ENCODE measurements around the gene ACSM2A.
A peak's percentile ranks its signal among the peaks of the same experiment; 100 is the strongest.
"Not testable (repeated sequence)": the region's sequence is repeated elsewhere in the genome, so short reads cannot be mapped to it uniquely, and the experiment has no call there.

Gene ACSM2A

GRCh38 chr16:20424129-20424866, 27.0 kb upstream of the ACSM2A start:
- H3K36me3 ChIP-seq (ENCODE audit: control insufficient read depth in 1 of 2, insufficient read depth in 2 of 2, low read length in 2 of 2) = no peaks in the 10 kb centered on the region

DNA sequence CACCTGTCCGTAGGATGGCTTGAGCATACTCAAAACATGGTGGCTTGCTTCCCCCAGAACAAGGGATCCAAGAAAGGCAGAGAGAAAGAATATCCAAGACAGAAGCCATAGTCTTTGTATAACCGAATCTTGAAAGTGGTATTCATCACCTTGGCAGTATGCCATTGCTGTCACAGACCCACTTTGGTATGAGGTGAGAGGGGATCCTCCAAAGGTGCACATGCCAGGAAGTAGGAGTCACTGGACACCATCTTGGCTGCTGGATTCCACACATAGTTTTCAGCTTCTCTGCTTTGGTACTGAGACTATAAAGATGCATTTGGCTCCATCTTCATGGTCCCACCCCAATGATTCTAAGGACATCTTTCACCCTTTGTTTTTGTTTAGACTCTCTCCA, 23.9 kb upstream of the ACSM2A start:
- H3K27me3 ChIP-seq (ENCODE audit: control insufficient read depth in 1 of 2, insufficient read depth in 2 of 2, low read length in 2 of 2); H3K9ac ChIP-seq (ENCODE audit: low read depth in 1 of 2, low read length in 2 of 2); H3K4me3 ChIP-seq (ENCODE audit: low read depth in 1 of 2, low read length in 2 of 2); H3K36me3 ChIP-seq (ENCODE audit: control insufficient read depth in 1 of 2, insufficient read depth in 2 of 2, low read length in 2 of 2); H3K27ac ChIP-seq (ENCODE audit: low read depth, low read length); H3K9me3 ChIP-seq (ENCODE audit: control insufficient read depth in 1 of 2, low read length in 2 of 2); H3K4me1 ChIP-seq (ENCODE audit: control insufficient read depth in 1 of 2, insufficient read depth in 2 of 2, low read length in 2 of 2): not testable (repeated sequence)

More at GRCh38 chr16:20424129-20424866, 27.0 kb upstream of the ACSM2A start:
- H3K27ac ChIP-seq (ENCODE audit: low read depth, low read length) = no peak overlapping the region
- no peak overlapping the region for H3K4me3 ChIP-seq (ENCODE audit: low read depth in 1 of 2, low read length in 2 of 2)
- H3K4me1 ChIP-seq (ENCODE audit: control insufficient read depth in 1 of 2, insufficient read depth in 2 of 2, low read length in 2 of 2) = no peaks in the 10 kb centered on the region
- no peak overlapping the region for H3K9ac ChIP-seq (ENCODE audit: low read depth in 1 of 2, low read length in 2 of 2)
- no peaks in the 10 kb centered on the region for H3K9me3 ChIP-seq (ENCODE audit: control insufficient read depth in 1 of 2, low read length in 2 of 2)
- no peaks in the 10 kb centered on the region for H3K27me3 ChIP-seq (ENCODE audit: control insufficient read depth in 1 of 2, insufficient read depth in 2 of 2, low read length in 2 of 2)

GRCh38 chr16:20429499-20429898, 21.8 kb upstream of the ACSM2A start:
- not testable (repeated sequence) for H3K27ac ChIP-seq (ENCODE audit: low read depth, low read length); H3K4me3 ChIP-seq (ENCODE audit: low read depth in 1 of 2, low read length in 2 of 2); H3K9ac ChIP-seq (ENCODE audit: low read depth in 1 of 2, low read length in 2 of 2)

DNA sequence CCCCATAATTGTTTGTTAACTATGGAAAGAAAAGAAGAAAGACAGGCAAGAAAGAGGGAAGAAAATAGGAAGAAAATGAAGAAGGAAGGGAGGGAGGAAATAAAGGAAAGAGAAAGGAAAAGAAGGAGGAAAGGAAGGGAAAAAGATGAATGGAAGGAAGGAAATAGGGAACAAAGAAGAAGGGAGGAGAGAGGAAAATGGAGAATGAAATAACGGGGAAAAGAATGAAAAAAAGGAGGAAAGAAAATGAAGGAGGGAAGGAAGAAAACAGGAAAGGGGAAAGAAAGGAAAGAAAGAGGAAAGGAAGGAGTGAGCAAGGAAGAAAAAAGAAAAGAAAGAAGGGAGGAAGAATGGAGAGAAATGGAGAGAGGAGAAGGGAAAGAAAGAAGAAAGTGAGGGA, 20.8 kb upstream of the ACSM2A start:
- H3K4me1 ChIP-seq (ENCODE audit: control insufficient read depth in 1 of 2, insufficient read depth in 2 of 2, low read length in 2 of 2); H3K27ac ChIP-seq (ENCODE audit: low read depth, low read length); H3K9me3 ChIP-seq (ENCODE audit: control insufficient read depth in 1 of 2, low read length in 2 of 2); H3K36me3 ChIP-seq (ENCODE audit: control insufficient read depth in 1 of 2, insufficient read depth in 2 of 2, low read length in 2 of 2); H3K27me3 ChIP-seq (ENCODE audit: control insufficient read depth in 1 of 2, insufficient read depth in 2 of 2, low read length in 2 of 2); H3K4me3 ChIP-seq (ENCODE audit: low read depth in 1 of 2, low read length in 2 of 2); H3K9ac ChIP-seq (ENCODE audit: low read depth in 1 of 2, low read length in 2 of 2): not testable (repeated sequence)

More at GRCh38 chr16:20429499-20429898, 21.8 kb upstream of the ACSM2A start:
- not testable (repeated sequence) for H3K4me1 ChIP-seq (ENCODE audit: control insufficient read depth in 1 of 2, insufficient read depth in 2 of 2, low read length in 2 of 2); H3K9me3 ChIP-seq (ENCODE audit: control insufficient read depth in 1 of 2, low read length in 2 of 2); H3K27me3 ChIP-seq (ENCODE audit: control insufficient read depth in 1 of 2, insufficient read depth in 2 of 2, low read length in 2 of 2); H3K36me3 ChIP-seq (ENCODE audit: control insufficient read depth in 1 of 2, insufficient read depth in 2 of 2, low read length in 2 of 2)

- no peak overlapping the region for H3K9ac ChIP-seq (ENCODE audit: low read depth in 1 of 2, low read length in 2 of 2)
- no peak overlapping the region for H3K27ac ChIP-seq (ENCODE audit: low read depth, low read length)
- H3K4me3 ChIP-seq (ENCODE audit: low read depth in 1 of 2, low read length in 2 of 2) = no peak overlapping the region
- no peaks in the 10 kb centered on the region for H3K27me3 ChIP-seq (ENCODE audit: control insufficient read depth in 1 of 2, insufficient read depth in 2 of 2, low read length in 2 of 2)
- H3K36me3 ChIP-seq (ENCODE audit: control insufficient read depth in 1 of 2, insufficient read depth in 2 of 2, low read length in 2 of 2) = no peaks in the 10 kb centered on the region
- H3K9me3 ChIP-seq (ENCODE audit: control insufficient read depth in 1 of 2, low read length in 2 of 2) = no peaks in the 10 kb centered on the region
- H3K4me1 ChIP-seq (ENCODE audit: control insufficient read depth in 1 of 2, insufficient read depth in 2 of 2, low read length in 2 of 2) = no peaks in the 10 kb centered on the region
Measured at GRCh38 chr16:20430948-20431347, 20.4 kb upstream of the ACSM2A start.

DNA sequence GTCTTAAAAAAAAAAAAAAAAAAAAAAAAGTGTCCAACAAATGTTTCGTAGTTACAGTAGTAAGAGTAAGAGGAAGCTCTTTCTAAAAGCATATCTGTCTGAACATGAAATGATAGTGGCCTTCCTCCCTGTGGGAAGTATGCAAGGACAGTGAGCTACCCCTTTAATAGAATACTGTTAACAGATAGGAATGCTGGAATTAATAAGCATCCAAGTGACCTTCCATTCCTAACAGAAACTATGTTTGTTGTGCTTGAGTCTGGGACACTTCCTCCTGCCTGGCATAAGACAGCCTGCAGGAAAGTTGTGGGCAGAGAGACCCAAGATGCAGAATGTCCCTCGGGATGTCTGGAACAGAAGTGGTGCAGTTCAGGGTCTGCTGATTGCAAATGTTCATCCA, 12.4 kb upstream of the ACSM2A start:
- H3K27ac ChIP-seq (ENCODE audit: low read depth, low read length); H3K9me3 ChIP-seq (ENCODE audit: control insufficient read depth in 1 of 2, low read length in 2 of 2); H3K4me3 ChIP-seq (ENCODE audit: low read depth in 1 of 2, low read length in 2 of 2); H3K36me3 ChIP-seq (ENCODE audit: control insufficient read depth in 1 of 2, insufficient read depth in 2 of 2, low read length in 2 of 2); H3K27me3 ChIP-seq (ENCODE audit: control insufficient read depth in 1 of 2, insufficient read depth in 2 of 2, low read length in 2 of 2); H3K4me1 ChIP-seq (ENCODE audit: control insufficient read depth in 1 of 2, insufficient read depth in 2 of 2, low read length in 2 of 2); H3K9ac ChIP-seq (ENCODE audit: low read depth in 1 of 2, low read length in 2 of 2): not testable (repeated sequence)

- H3K9me3 ChIP-seq (ENCODE audit: control insufficient read depth in 1 of 2, low read length in 2 of 2); H3K9ac ChIP-seq (ENCODE audit: low read depth in 1 of 2, low read length in 2 of 2); H3K27ac ChIP-seq (ENCODE audit: low read depth, low read length); H3K36me3 ChIP-seq (ENCODE audit: control insufficient read depth in 1 of 2, insufficient read depth in 2 of 2, low read length in 2 of 2); H3K4me1 ChIP-seq (ENCODE audit: control insufficient read depth in 1 of 2, insufficient read depth in 2 of 2, low read length in 2 of 2); H3K4me3 ChIP-seq (ENCODE audit: low read depth in 1 of 2, low read length in 2 of 2); H3K27me3 ChIP-seq (ENCODE audit: control insufficient read depth in 1 of 2, insufficient read depth in 2 of 2, low read length in 2 of 2): not testable (repeated sequence)
Measured at GRCh38 chr16:20439820-20440231, 11.5 kb upstream of the ACSM2A start.

DNA sequence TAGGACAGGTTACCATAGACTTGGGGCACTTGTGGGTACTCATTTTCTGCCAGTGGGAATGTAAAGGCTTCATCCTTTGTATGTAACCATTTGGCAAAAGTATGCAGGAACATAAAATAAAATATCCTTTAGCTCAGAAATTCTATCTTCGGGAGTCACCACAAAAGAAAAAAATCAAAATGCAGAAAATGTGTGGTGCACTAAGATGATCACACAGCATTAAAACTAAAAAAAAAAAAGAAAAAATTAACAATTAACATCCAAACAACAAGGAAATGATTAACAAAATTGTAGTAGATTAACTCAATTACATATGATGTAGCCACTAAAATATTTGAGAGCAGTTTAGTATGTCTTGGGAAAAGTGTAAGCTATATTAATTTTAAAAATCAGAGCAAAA, 10.6 kb upstream of the ACSM2A start:
- not testable (repeated sequence) for H3K36me3 ChIP-seq (ENCODE audit: control insufficient read depth in 1 of 2, insufficient read depth in 2 of 2, low read length in 2 of 2); H3K4me3 ChIP-seq (ENCODE audit: low read depth in 1 of 2, low read length in 2 of 2); H3K27me3 ChIP-seq (ENCODE audit: control insufficient read depth in 1 of 2, insufficient read depth in 2 of 2, low read length in 2 of 2); H3K9me3 ChIP-seq (ENCODE audit: control insufficient read depth in 1 of 2, low read length in 2 of 2); H3K4me1 ChIP-seq (ENCODE audit: control insufficient read depth in 1 of 2, insufficient read depth in 2 of 2, low read length in 2 of 2); H3K9ac ChIP-seq (ENCODE audit: low read depth in 1 of 2, low read length in 2 of 2)
- H3K27ac ChIP-seq (ENCODE audit: low read depth, low read length) = peak overlapping the region; percentile 14

GRCh38 chr16:20441191-20441590, 10.1 kb upstream of the ACSM2A start:
- Histone ChIP-seq H3K9me3 (ENCODE audit: control insufficient read depth in 1 of 2, low read length in 2 of 2) (no peaks in the 10 kb centered on the region), H3K27me3 (ENCODE audit: control insufficient read depth in 1 of 2, insufficient read depth in 2 of 2, low read length in 2 of 2) (no peaks in the 10 kb centered on the region), H3K4me3 (ENCODE audit: low read depth in 1 of 2, low read length in 2 of 2) (no peak overlapping the region), H3K9ac (ENCODE audit: low read depth in 1 of 2, low read length in 2 of 2) (no peak overlapping the region), H3K36me3 (ENCODE audit: control insufficient read depth in 1 of 2, insufficient read depth in 2 of 2, low read length in 2 of 2) (no peaks in the 10 kb centered on the region), H3K27ac (ENCODE audit: low read depth, low read length) (no peak overlapping the region), H3K4me1 (ENCODE audit: control insufficient read depth in 1 of 2, insufficient read depth in 2 of 2, low read length in 2 of 2) (no peaks in the 10 kb centered on the region)

DNA sequence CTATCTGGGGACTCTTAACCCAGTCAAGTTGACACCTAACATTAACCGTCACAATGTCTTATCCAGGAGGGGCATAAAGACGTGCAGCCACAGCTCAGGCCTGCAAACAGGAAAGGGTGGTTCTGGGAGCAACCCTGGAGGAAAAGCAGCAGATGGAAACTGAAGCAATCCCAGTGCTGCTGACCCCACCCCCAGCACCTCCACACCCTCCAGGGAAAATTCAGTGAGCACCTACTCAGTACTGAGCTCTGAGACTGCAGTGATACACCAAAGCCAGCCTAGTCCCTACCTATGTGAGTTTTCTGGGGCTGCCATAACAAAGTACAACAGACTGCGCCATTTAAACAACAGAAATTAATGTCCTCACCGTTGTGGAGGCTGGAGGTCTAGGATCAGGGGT, 9.5 kb upstream of the ACSM2A start:
- H3K9ac ChIP-seq (ENCODE audit: low read depth in 1 of 2, low read length in 2 of 2); H3K4me3 ChIP-seq (ENCODE audit: low read depth in 1 of 2, low read length in 2 of 2); H3K9me3 ChIP-seq (ENCODE audit: control insufficient read depth in 1 of 2, low read length in 2 of 2); H3K27me3 ChIP-seq (ENCODE audit: control insufficient read depth in 1 of 2, insufficient read depth in 2 of 2, low read length in 2 of 2); H3K36me3 ChIP-seq (ENCODE audit: control insufficient read depth in 1 of 2, insufficient read depth in 2 of 2, low read length in 2 of 2); H3K27ac ChIP-seq (ENCODE audit: low read depth, low read length); H3K4me1 ChIP-seq (ENCODE audit: control insufficient read depth in 1 of 2, insufficient read depth in 2 of 2, low read length in 2 of 2): not testable (repeated sequence)

All from duodenal mucosa (tissue), 2 donors.